ENCODE results near the gene USP7.
A peak's percentile ranks its signal among the peaks of the same experiment; 100 is the strongest.

Gene USP7

DNA sequence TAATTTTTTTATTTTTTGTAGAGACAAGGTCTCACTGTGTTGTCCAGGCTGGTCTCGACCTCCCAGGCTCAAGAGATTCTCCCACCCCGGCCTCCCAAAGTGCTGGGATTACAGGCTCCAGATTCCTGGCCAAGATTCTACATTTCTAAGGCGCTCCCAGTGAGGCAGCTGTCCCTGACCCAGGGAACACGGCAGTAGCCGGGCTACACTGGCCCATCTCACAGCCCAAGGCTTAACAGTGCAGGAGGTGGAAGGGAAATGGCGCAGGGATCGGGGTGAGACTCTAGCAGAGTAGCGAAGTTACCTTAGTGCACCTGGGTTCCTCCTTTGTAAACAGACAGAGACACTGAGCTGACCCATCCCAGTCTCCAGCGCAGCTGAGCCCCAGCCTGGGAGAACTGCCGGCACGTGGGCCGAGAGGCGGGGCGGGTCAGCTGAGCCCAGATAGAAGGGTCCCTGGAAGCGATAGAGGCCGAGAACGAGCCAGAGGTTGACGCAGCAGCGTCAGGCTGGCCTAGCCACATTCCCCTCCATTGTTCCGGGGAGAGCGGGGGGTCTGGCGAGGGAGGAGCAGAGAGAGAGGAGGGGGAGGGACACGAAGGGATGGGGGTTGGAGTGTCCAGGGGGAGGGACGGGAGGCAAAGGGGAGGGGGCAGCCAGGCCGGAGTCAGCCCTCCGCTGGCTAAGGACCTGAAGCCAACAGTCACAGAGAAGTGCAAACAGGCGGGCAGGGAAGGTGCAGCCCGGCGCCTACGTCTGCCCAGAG lies 97.4 kb downstream of the USP7 start:
- H2AFZ ChIP-seq (ENCODE audit: low read depth) = no peak overlapping the region
- peaks cover 67% of the 10 kb centered on the region for H3K79me2 ChIP-seq (ENCODE audit: insufficient read depth, low read depth)
- TF ChIP-seq, protein P1, sequence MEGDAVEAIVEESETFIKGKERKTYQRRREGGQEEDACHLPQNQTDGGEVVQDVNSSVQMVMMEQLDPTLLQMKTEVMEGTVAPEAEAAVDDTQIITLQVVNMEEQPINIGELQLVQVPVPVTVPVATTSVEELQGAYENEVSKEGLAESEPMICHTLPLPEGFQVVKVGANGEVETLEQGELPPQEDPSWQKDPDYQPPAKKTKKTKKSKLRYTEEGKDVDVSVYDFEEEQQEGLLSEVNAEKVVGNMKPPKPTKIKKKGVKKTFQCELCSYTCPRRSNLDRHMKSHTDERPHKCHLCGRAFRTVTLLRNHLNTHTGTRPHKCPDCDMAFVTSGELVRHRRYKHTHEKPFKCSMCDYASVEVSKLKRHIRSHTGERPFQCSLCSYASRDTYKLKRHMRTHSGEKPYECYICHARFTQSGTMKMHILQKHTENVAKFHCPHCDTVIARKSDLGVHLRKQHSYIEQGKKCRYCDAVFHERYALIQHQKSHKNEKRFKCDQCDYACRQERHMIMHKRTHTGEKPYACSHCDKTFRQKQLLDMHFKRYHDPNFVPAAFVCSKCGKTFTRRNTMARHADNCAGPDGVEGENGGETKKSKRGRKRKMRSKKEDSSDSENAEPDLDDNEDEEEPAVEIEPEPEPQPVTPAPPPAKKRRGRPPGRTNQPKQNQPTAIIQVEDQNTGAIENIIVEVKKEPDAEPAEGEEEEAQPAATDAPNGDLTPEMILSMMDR (conservative IDR thresholded peaks at IDR 0.05; ENCODE audit: low read depth, low read length) = no peak
- peak overlapping the region; percentile 93 for H3K4me2 ChIP-seq
- H3K36me3 ChIP-seq (ENCODE audit: insufficient read depth) = no peaks in the 10 kb centered on the region
- H3K27ac ChIP-seq = no peak overlapping the region
- peaks cover 27% of the 10 kb centered on the region for H3K4me1 ChIP-seq (ENCODE audit: low read depth, poor library complexity, severe bottlenecking)
- no peak overlapping the region for H3K9ac ChIP-seq
- no peak overlapping the region for H3K4me3 ChIP-seq (IDR thresholded peaks at IDR 0.05; ENCODE audit: insufficient read depth, low read depth, low read length)
- H3K27me3 ChIP-seq (ENCODE audit: insufficient read depth, low read depth) = no peaks in the 10 kb centered on the region
- H4K20me1 ChIP-seq (ENCODE audit: insufficient read depth) = peaks cover 6% of the 10 kb centered on the region; the same call in 1 of the 2 replicates

DNA sequence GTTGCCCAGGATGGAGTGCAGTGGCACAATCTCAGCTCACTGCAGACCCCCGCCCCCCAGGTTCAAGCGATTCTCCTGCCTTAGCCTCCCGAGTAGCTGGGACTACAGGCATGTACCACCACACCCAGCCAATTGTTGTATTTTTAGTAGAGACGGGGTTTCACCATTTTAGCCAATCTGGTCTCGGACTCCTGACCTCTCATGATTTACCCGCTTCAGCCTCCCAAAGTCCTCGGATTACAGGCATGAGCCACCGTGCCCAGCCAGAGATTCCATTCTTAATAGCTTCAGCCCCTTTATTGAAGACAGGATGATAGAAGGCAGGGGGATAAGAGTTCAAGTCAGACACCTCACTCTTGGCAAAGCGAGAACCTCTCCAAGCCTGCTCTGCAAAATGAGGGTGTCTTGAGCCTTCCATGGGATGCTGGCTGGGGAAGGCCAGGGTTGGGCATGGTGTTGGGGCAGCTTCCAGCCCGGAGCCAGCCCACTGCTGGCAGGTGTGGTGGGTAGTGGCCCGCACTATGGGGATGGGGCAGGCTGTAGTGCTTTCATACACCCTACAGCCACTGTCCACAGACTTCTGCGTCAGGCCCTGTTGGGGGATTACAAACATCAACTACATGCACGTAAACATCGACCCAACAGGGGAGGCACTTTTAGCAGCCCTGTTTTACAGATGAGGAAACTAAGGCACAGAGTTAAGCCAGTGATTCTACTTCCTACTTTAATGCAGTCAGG lies 98.4 kb downstream of the USP7 start:
- Histone ChIP-seq H3K27me3 (ENCODE audit: insufficient read depth, low read depth) (no peaks in the 10 kb centered on the region), H3K9ac (no peak overlapping the region), H3K27ac (no peak overlapping the region), H4K20me1 (ENCODE audit: insufficient read depth) (peaks cover 6% of the 10 kb centered on the region; the same call in 1 of the 2 replicates), H3K79me2 (ENCODE audit: insufficient read depth, low read depth) (peaks cover 76% of the 10 kb centered on the region), H3K4me1 (ENCODE audit: low read depth, poor library complexity, severe bottlenecking) (peaks cover 27% of the 10 kb centered on the region), H2AFZ (ENCODE audit: low read depth) (no peak overlapping the region), H3K4me3 (IDR thresholded peaks at IDR 0.05; ENCODE audit: insufficient read depth, low read depth, low read length) (no peak overlapping the region), H3K36me3 (ENCODE audit: insufficient read depth) (no peaks in the 10 kb centered on the region), H3K4me2 (no peak overlapping the region)
- TF ChIP-seq, protein P1 (conservative IDR thresholded peaks at IDR 0.05; ENCODE audit: low read depth, low read length) = no peak

DNA sequence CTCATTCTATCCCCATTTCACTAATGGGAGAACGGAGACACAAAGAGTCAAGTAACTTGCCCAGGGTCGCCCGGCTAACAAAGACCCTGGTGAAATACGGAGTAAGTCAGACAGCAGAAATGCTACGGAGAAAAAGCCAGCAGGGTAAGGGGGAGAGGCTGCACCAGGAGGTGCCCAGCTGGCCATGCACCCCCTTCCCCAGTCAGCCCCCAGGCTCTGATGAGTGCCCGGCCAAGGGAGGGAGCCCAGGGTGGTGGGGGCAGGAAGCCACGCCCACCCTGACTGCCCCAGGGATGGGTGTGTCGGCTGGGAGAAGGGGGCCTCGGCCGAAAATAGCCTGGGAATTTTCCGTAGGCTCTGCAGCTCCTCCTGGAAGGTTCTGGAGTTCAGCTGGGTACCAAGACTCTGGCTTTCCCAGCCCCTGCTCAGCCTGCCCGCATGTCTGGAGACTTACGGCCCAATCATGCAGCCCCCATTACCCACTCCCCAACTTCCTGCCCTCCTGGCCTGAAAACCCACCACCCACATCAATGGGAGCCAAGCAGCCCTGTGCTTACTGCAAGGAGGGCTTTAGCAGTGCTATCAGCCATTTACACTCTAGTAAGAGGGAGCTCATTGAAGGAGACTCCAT lies 99.1 kb downstream of the USP7 start:
- Histone ChIP-seq H3K4me2 (no peak overlapping the region), H3K4me1 (ENCODE audit: low read depth, poor library complexity, severe bottlenecking) (peaks cover 24% of the 10 kb centered on the region), H4K20me1 (ENCODE audit: insufficient read depth) (peaks cover 6% of the 10 kb centered on the region; the same call in 1 of the 2 replicates), H2AFZ (ENCODE audit: low read depth) (no peak overlapping the region), H3K36me3 (ENCODE audit: insufficient read depth) (no peaks in the 10 kb centered on the region), H3K4me3 (IDR thresholded peaks at IDR 0.05; ENCODE audit: insufficient read depth, low read depth, low read length) (no peak overlapping the region), H3K9ac (no peak overlapping the region), H3K27me3 (ENCODE audit: insufficient read depth, low read depth) (no peaks in the 10 kb centered on the region), H3K27ac (no peak overlapping the region), H3K79me2 (ENCODE audit: insufficient read depth, low read depth) (peaks cover 82% of the 10 kb centered on the region)
- TF ChIP-seq, protein P1 (conservative IDR thresholded peaks at IDR 0.05; ENCODE audit: low read depth, low read length) = no peak

GRCh38 chr16:8863594-8864424 lies 99.9 kb downstream of the USP7 start:
- Histone ChIP-seq H3K27ac (no peak overlapping the region), H4K20me1 (ENCODE audit: insufficient read depth) (peaks cover 6% of the 10 kb centered on the region; the same call in 1 of the 2 replicates), H3K9ac (no peak overlapping the region), H3K4me3 (IDR thresholded peaks at IDR 0.05; ENCODE audit: insufficient read depth, low read depth, low read length) (no peak overlapping the region), H3K27me3 (ENCODE audit: insufficient read depth, low read depth) (no peaks in the 10 kb centered on the region), H3K79me2 (ENCODE audit: insufficient read depth, low read depth) (peaks cover 84% of the 10 kb centered on the region), H2AFZ (ENCODE audit: low read depth) (no peak overlapping the region), H3K36me3 (ENCODE audit: insufficient read depth) (no peaks in the 10 kb centered on the region; the same call in 1 of the 2 replicates), H3K4me1 (ENCODE audit: low read depth, poor library complexity, severe bottlenecking) (peaks cover 21% of the 10 kb centered on the region), H3K4me2 (no peak overlapping the region)
- TF ChIP-seq, protein P1 (conservative IDR thresholded peaks at IDR 0.05; ENCODE audit: low read depth, low read length) = no peak
